Measurements from ENCODE around the gene HRH1.
"Not testable (repeated sequence)": the region's sequence is repeated elsewhere in the genome, so short reads cannot be mapped to it uniquely, and the experiment has no call there.

HRH1 gene

GRCh38 chr3:11251807-11252176 lies 97.5 kb downstream of the HRH1 start:
- no peak for TF ChIP-seq CTCF (IDR thresholded peaks at IDR 0.05; ENCODE audit: low read length)
- TF ChIP-seq EZH2 (IDR thresholded peaks at IDR 0.05; ENCODE audit: borderline replicate concordance, low read length): no peak
- Histone ChIP-seq H3K79me2 (ENCODE audit: insufficient read depth, low read length) (no peaks in the 10 kb centered on the region), H3K27me3 (ENCODE audit: insufficient read depth, low read length) (peaks cover 5% of the 10 kb centered on the region; the same call in 1 of the 2 replicates), H2AFZ (ENCODE audit: low read length) (no peak overlapping the region), H3K9me2 (ENCODE audit: low read depth, low read length) (no peaks in the 10 kb centered on the region), H3K36me3 (ENCODE audit: insufficient read depth, low read length) (no peaks in the 10 kb centered on the region), H4K20me1 (ENCODE audit: insufficient read depth, low read length) (no peaks in the 10 kb centered on the region), H3K9ac (ENCODE audit: low read length) (no peak overlapping the region), H3K4me3 (ENCODE audit: low read depth, low read length, poor library complexity, severe bottlenecking) (no peak overlapping the region), H3K27ac (ENCODE audit: low read depth, low read length, poor library complexity, severe bottlenecking) (no peak overlapping the region), H3K4me2 (ENCODE audit: low read length) (no peak overlapping the region), H3K9me3 (ENCODE audit: low read length) (no peaks in the 10 kb centered on the region), H3K4me1 (ENCODE audit: insufficient read depth, low read length, severe bottlenecking) (no peaks in the 10 kb centered on the region), H3F3A (ENCODE audit: insufficient read depth, low read length) (no peaks in the 10 kb centered on the region)

GRCh38 chr3:11254876-11255275 lies 100.6 kb downstream of the HRH1 start:
- TF ChIP-seq EZH2 (IDR thresholded peaks at IDR 0.05; ENCODE audit: borderline replicate concordance, low read length) (no peak), CTCF (IDR thresholded peaks at IDR 0.05; ENCODE audit: low read length) (no peak)
- H4K20me1 ChIP-seq (ENCODE audit: insufficient read depth, low read length): no peaks in the 10 kb centered on the region
- no peak overlapping the region for H3K4me2 ChIP-seq (ENCODE audit: low read length)
- H3K4me3 ChIP-seq (ENCODE audit: low read depth, low read length, poor library complexity, severe bottlenecking): no peak overlapping the region
- H3K9ac ChIP-seq (ENCODE audit: low read length): no peak overlapping the region
- H3K9me3 ChIP-seq (ENCODE audit: low read length): no peaks in the 10 kb centered on the region
- H3K9me2 ChIP-seq (ENCODE audit: low read depth, low read length): no peaks in the 10 kb centered on the region
- H3K4me1 ChIP-seq (ENCODE audit: insufficient read depth, low read length, severe bottlenecking): no peaks in the 10 kb centered on the region
- H3K36me3 ChIP-seq (ENCODE audit: insufficient read depth, low read length): no peaks in the 10 kb centered on the region
- H3K27me3 ChIP-seq (ENCODE audit: insufficient read depth, low read length): peaks cover 5% of the 10 kb centered on the region; the same call in 1 of the 2 replicates
- H3K27ac ChIP-seq (ENCODE audit: low read depth, low read length, poor library complexity, severe bottlenecking): no peak overlapping the region
- no peaks in the 10 kb centered on the region for H3F3A ChIP-seq (ENCODE audit: insufficient read depth, low read length)
- H2AFZ ChIP-seq (ENCODE audit: low read length): no peak overlapping the region
- no peaks in the 10 kb centered on the region for H3K79me2 ChIP-seq (ENCODE audit: insufficient read depth, low read length)

GRCh38 chr3:11255537-11255936 lies 101.2 kb downstream of the HRH1 start:
- H4K20me1 ChIP-seq (ENCODE audit: insufficient read depth, low read length); H3K9me3 ChIP-seq (ENCODE audit: low read length); H3K27ac ChIP-seq (ENCODE audit: low read depth, low read length, poor library complexity, severe bottlenecking); H3K9me2 ChIP-seq (ENCODE audit: low read depth, low read length); H3K27me3 ChIP-seq (ENCODE audit: insufficient read depth, low read length); H3K4me1 ChIP-seq (ENCODE audit: insufficient read depth, low read length, severe bottlenecking); H3F3A ChIP-seq (ENCODE audit: insufficient read depth, low read length); H3K9ac ChIP-seq (ENCODE audit: low read length); H3K79me2 ChIP-seq (ENCODE audit: insufficient read depth, low read length); H3K4me3 ChIP-seq (ENCODE audit: low read depth, low read length, poor library complexity, severe bottlenecking); H3K36me3 ChIP-seq (ENCODE audit: insufficient read depth, low read length); H3K4me2 ChIP-seq (ENCODE audit: low read length); H2AFZ ChIP-seq (ENCODE audit: low read length): not testable (repeated sequence)

GRCh38 chr3:11258958-11259357 lies 104.7 kb downstream of the HRH1 start:
- Histone ChIP-seq H3K27me3 (ENCODE audit: insufficient read depth, low read length) (peaks cover 5% of the 10 kb centered on the region; the same call in 1 of the 2 replicates), H3K4me3 (ENCODE audit: low read depth, low read length, poor library complexity, severe bottlenecking) (no peak overlapping the region), H3K79me2 (ENCODE audit: insufficient read depth, low read length) (no peaks in the 10 kb centered on the region), H3K4me1 (ENCODE audit: insufficient read depth, low read length, severe bottlenecking) (no peaks in the 10 kb centered on the region), H3K9ac (ENCODE audit: low read length) (no peak overlapping the region), H4K20me1 (ENCODE audit: insufficient read depth, low read length) (no peaks in the 10 kb centered on the region), H3K9me3 (ENCODE audit: low read length) (no peaks in the 10 kb centered on the region), H3K36me3 (ENCODE audit: insufficient read depth, low read length) (no peaks in the 10 kb centered on the region), H3K4me2 (ENCODE audit: low read length) (no peak overlapping the region), H3K9me2 (ENCODE audit: low read depth, low read length) (no peaks in the 10 kb centered on the region), H2AFZ (ENCODE audit: low read length) (no peak overlapping the region), H3K27ac (ENCODE audit: low read depth, low read length, poor library complexity, severe bottlenecking) (no peak overlapping the region), H3F3A (ENCODE audit: insufficient read depth, low read length) (no peaks in the 10 kb centered on the region)
- TF ChIP-seq CTCF (IDR thresholded peaks at IDR 0.05; ENCODE audit: low read length): no peak
- TF ChIP-seq EZH2 (IDR thresholded peaks at IDR 0.05; ENCODE audit: borderline replicate concordance, low read length): no peak
